Ovary (tissue), 3 donors: ENCODE data around the gene WNT9A.

ENCODE experiments used
- EP300 ChIP-seq: sonication (generic); formaldehyde crosslinking; IDR thresholded peaks from one replicate; pipeline ENCODE4 v1.6.1; 2017; ENCODE audit warnings: antibody characterized with exemption
- TF ChIP-seq, protein P1 (sequence below), 3 donors: fragments of 450-650 bp in 2 of 3; fragments of 200-600 bp in 1 of 3; IDR thresholded peaks; one replicate each; pipeline versions ENCODE4 v1.5.1 to v1.8.0; 2016 to 2022; ENCODE audit warnings: antibody characterized with exemption in 3 of 3, mild to moderate bottlenecking in 1 of 3
- donor health status: DM: no; HTN: no; CAD: no.

DNA sequence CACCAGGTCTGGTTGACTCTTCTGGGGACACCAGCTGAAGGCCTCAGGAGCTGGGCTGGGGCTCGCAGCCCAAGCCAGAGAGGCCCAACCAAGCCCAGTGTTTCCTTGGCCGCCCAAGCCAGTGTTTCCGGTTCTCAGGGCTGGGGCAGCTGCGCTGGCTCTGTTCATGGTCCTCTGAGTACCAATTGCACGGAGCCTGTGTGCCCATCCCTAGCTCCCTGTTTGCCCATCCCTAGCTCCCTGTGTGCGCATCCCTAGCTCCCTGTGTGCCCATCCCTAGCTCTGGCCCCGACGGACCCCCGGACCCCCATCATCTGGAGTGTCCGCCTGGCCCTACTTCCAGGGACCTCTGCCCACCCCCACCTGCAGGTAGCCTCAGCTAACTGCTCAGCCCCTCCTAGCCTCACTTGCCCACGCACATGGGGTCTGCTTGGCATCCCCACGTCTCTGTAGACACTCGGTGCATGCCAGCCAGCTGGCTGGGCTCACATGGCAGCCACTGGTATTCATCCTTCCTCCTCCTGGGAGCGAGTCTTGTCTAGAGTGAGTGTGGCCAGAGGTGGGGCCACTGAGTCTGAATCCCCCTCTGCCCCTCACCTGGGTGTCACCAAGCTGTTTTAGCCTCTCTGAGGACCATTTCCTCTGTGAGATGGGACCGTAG lies 64.0 kb downstream of the WNT9A start:
- TF ChIP-seq, protein P1, sequence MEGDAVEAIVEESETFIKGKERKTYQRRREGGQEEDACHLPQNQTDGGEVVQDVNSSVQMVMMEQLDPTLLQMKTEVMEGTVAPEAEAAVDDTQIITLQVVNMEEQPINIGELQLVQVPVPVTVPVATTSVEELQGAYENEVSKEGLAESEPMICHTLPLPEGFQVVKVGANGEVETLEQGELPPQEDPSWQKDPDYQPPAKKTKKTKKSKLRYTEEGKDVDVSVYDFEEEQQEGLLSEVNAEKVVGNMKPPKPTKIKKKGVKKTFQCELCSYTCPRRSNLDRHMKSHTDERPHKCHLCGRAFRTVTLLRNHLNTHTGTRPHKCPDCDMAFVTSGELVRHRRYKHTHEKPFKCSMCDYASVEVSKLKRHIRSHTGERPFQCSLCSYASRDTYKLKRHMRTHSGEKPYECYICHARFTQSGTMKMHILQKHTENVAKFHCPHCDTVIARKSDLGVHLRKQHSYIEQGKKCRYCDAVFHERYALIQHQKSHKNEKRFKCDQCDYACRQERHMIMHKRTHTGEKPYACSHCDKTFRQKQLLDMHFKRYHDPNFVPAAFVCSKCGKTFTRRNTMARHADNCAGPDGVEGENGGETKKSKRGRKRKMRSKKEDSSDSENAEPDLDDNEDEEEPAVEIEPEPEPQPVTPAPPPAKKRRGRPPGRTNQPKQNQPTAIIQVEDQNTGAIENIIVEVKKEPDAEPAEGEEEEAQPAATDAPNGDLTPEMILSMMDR (IDR thresholded peaks at IDR 0.05): no peak
- no peak for TF ChIP-seq EP300
